COLO668 (cell line): ENCODE data around the gene RNF103.
"Not testable (repeated sequence)": the region's sequence is repeated elsewhere in the genome, so short reads cannot be mapped to it uniquely, and the experiment has no call there.

ENCODE experiments used
- DNase-seq: peaks from one replicate; lab custom pipeline; 2025; ENCODE audit not compliant: unreplicated experiment; lab: John Stamatoyannopoulos, UW

Gene RNF103

GRCh38 chr2:86623494-86624266 is at the start of gene RNF103:
Gene RNF103, minus strand, starts transcription at chr2:86623865. Its CDS starts 979 bp downstream, at chr2:86622886.
- DNase-seq: peak; percentile 97

GRCh38 chr2:86673011-86673410 is 49.3 kb upstream of the RNF103 start:
- no peak for DNase-seq

- DNase-seq: no peak
Observed at GRCh38 chr2:86672027-86672545, 48.4 kb upstream of the RNF103 start.

GRCh38 chr2:86671337-86671981 is 47.8 kb upstream of the RNF103 start:
- DNase-seq: peak; percentile 29

GRCh38 chr2:86669323-86669722 is 45.7 kb upstream of the RNF103 start:
- not testable (repeated sequence) for DNase-seq

- DNase-seq: peak; percentile 17
Observed at GRCh38 chr2:86661333-86661732, 37.7 kb upstream of the RNF103 start.

GRCh38 chr2:86650188-86650587 is 26.5 kb upstream of the RNF103 start:
- DNase-seq: no peak

- no peak for DNase-seq
Observed at GRCh38 chr2:86649119-86649947, 25.7 kb upstream of the RNF103 start.

- DNase-seq: no peak
Observed at GRCh38 chr2:86648681-86649080, 25.0 kb upstream of the RNF103 start.

- DNase-seq: no peak
Observed at GRCh38 chr2:86646865-86647264, 23.2 kb upstream of the RNF103 start.

GRCh38 chr2:86646329-86646728 is 22.7 kb upstream of the RNF103 start:
- DNase-seq: no peak

- DNase-seq: no peak
Observed at GRCh38 chr2:86645752-86646151, 22.1 kb upstream of the RNF103 start.

GRCh38 chr2:86638712-86639111 is 15.0 kb upstream of the RNF103 start:
- DNase-seq: no peak

GRCh38 chr2:86636842-86637241 is 13.2 kb upstream of the RNF103 start:
- no peak for DNase-seq

- DNase-seq: no peak
Observed at GRCh38 chr2:86634352-86634751, 10.7 kb upstream of the RNF103 start.

GRCh38 chr2:86633155-86633651 is 9.5 kb upstream of the RNF103 start:
- no peak for DNase-seq

GRCh38 chr2:86632672-86633071 is 9.0 kb upstream of the RNF103 start:
- DNase-seq: no peak

- no peak for DNase-seq
Observed at GRCh38 chr2:86631846-86632485, 8.3 kb upstream of the RNF103 start.

GRCh38 chr2:86628091-86628522 is 4.4 kb upstream of the RNF103 start:
- DNase-seq: no peak

- no peak for DNase-seq
Observed at GRCh38 chr2:86627550-86627949, 3.9 kb upstream of the RNF103 start.

GRCh38 chr2:86625096-86625495 is 1.4 kb upstream of the RNF103 start:
- DNase-seq: no peak
